SK-N-MC (cell line): ENCODE results near the gene AKAP6.
A peak's percentile ranks its signal among the peaks of the same experiment; 100 is the strongest.
"Not testable (repeated sequence)": the region's sequence is repeated elsewhere in the genome, so short reads cannot be mapped to it uniquely, and the experiment has no call there.

Experiments used
- DNase-seq: peaks from one replicate; pipeline ENCODE4 v3.0.0-alpha.2; 2011; ENCODE audit warnings: low read depth, low spot score
- H3K27ac ChIP-seq: fragments of 200-600 bp; sonication (generic); 2 replicates; pipeline ENCODE4 v1.5.1; 2016; ENCODE audit warnings: mixed run types
- H3K36me3 ChIP-seq: fragments of 200-600 bp; sonication (generic); 2 replicates; pipeline ENCODE4 v1.6.1; 2017; ENCODE audit warnings: antibody characterized with exemption, low read length, mixed read lengths; ENCODE audit not compliant: insufficient read depth
- H3K4me3 ChIP-seq: fragments of 200-600 bp; sonication (generic); 2 replicates; pipeline ENCODE4 v1.5.1; 2016
- H3K9ac ChIP-seq: fragments of 200-600 bp; sonication (generic); 2 replicates; pipeline ENCODE4 v1.8.0; 2017; ENCODE audit warnings: mixed run types, mixed read lengths; ENCODE audit not compliant: insufficient read length
- H3K9me3 ChIP-seq: fragments of 200-600 bp; sonication (generic); 2 replicates; pipeline ENCODE4 v1.6.1; 2017; ENCODE audit warnings: low read depth, mild to moderate bottlenecking, antibody characterized with exemption, low read length, moderate library complexity, mixed read lengths
- EZH2 ChIP-seq: fragments of 200-600 bp; sonication (generic); IDR thresholded peaks from one replicate; pipeline ENCODE4 v1.6.1; 2017; ENCODE audit warnings: antibody characterized with exemption
- FOXP2 ChIP-seq: optimal IDR thresholded peaks from 2 replicates; pipeline ENCODE3; 2011; ENCODE audit warnings: mild to moderate bottlenecking, moderate library complexity; ENCODE audit not compliant: insufficient read depth; ENCODE audit errors: extremely low read length, control extremely low read depth
- POLR2AphosphoS5 ChIP-seq: IDR thresholded peaks from 2 replicates; pipeline ENCODE4 v1.6.1; 2012; ENCODE audit warnings: mild to moderate bottlenecking, low read depth, low read length, borderline replicate concordance

The AKAP6 gene

DNA sequence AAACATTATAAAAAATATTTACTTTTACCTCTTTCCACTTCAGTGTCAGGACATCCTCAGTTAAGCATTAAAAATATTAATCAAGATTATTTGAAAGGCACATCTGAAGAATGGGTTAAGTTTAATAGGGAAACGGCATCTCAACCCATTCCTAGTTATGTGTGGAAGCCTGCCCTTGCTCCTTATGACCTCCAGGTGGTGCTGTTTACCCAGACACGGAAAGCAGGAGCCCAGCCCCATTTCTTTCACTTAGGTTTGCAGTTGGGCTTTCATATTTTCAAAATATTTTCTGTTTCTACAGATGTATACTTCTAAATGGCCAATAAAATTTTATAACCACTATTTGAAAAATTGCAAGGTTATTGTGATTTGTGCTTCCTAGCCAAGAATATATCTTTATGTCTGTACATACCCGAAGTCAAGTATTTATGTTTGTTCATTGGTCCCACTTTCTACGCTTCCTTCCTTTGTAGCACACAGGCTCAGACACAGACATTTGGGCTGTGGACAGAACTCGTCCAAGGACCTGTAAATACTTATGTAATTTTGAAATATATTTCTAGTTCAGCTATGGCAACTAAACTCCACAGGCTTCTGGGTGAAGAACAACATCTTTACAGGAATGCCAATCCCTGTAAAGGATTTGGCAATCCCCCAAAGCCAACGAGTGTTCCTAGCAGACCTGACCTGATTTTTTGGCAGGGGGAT lies 247.1 kb downstream of the AKAP6 start:
- no peak overlapping the region for H3K9ac ChIP-seq
- TF ChIP-seq POLR2AphosphoS5, result no peak
- TF ChIP-seq FOXP2, result no peak
- no peak for TF ChIP-seq EZH2
- no peak overlapping the region for H3K4me3 ChIP-seq
- no peak for DNase-seq
- no peak overlapping the region for H3K27ac ChIP-seq
- H3K36me3 ChIP-seq, result no peaks in the 10 kb centered on the region
- no peaks in the 10 kb centered on the region for H3K9me3 ChIP-seq

DNA sequence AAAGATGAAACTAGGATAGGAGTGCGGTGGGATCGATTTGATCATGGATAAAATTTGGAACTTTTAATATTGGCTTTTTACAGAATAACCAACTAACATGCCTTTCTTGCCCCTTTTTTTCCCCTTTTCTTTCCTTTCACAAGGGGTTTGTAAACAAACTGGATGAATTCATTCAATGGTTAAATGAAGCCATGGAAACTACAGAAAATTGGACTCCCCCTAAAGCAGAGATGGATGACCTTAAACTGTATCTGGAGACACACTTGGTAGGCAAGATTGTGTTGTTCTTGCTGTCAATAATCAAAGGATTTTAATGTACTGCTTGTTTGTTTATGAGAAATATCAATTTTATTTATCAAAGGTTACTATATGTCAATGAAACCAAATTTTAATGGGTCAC lies 247.9 kb downstream of the AKAP6 start:
- no peak overlapping the region for H3K27ac ChIP-seq
- no peak overlapping the region for H3K4me3 ChIP-seq
- no peak overlapping the region for H3K9ac ChIP-seq
- H3K9me3 ChIP-seq, result no peaks in the 10 kb centered on the region
- TF ChIP-seq EZH2, result no peak
- no peak for TF ChIP-seq FOXP2
- DNase-seq, result no peak
- no peaks in the 10 kb centered on the region for H3K36me3 ChIP-seq

DNA sequence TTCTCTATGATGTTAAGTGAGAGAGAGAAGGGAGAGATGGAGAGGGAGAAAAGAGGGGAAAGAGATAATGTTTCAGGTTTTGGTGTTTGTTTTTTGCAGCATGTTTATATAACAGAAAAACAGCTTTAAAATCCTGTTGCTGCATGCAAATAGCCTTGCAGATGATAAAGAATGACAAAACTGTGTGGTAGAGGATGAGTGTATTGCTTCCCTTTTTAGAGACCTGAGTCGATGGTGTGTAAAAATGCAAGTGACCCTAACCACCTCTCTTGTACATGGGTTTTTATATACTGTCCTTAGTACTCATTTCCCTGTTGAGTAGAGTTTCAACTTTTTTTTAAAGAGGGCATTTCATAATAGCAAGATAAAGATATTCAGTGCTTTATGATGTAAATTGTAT lies 249.1 kb downstream of the AKAP6 start:
- Histone ChIP-seq H3K9me3 (no peaks in the 10 kb centered on the region), H3K4me3 (no peak overlapping the region), H3K36me3 (no peaks in the 10 kb centered on the region), H3K27ac (no peak overlapping the region), H3K9ac (no peak overlapping the region)
- TF ChIP-seq FOXP2 (no peak), EZH2 (no peak), POLR2AphosphoS5 (no peak)
- no peak for DNase-seq

DNA sequence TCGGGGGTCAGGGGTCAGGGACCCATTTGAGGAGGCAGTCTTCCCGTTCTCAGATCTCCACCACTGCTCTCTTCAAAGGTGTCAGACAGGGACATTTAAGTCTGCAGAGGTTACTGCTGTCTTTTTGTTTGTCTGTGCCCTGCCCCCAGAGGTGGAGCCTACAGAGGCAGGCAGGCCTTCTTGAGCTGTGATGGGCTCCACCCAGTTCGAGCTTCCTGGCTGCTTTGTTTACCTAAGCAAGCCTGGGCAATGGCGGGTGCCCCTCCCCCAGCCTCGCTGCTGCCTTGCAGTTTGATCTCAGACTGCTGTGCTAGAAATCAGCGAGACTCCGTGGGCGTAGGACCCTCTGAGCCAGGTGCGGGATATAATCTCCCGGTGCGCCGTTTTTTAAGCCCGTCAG lies 254.3 kb downstream of the AKAP6 start:
- not testable (repeated sequence) for H3K27ac ChIP-seq, DNase-seq, H3K9ac ChIP-seq, H3K4me3 ChIP-seq, H3K9me3 ChIP-seq, H3K36me3 ChIP-seq

DNA sequence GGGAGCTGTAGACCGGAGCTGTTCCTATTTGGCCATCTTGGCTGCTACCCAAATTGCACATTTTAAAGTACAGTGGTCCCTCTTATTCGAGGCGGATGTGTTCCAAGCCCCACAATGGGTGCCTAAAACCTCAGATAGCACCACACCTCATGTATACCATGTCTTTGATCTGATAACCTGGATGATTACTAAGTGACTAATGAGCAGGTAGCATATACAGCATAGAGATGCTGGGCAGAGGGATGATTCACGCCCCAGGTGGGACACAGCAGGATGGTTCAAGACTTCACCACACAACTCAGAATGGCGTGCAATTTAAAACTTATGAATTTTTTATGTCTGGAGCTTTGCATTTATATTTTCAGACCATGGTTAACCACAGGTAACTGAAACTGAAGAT lies 255.0 kb downstream of the AKAP6 start:
- DNase-seq, result no peak
- H3K27ac ChIP-seq, result no peak overlapping the region
- H3K4me3 ChIP-seq, result no peak overlapping the region
- no peaks in the 10 kb centered on the region for H3K9me3 ChIP-seq
- TF ChIP-seq FOXP2 (no peak), EZH2 (no peak), POLR2AphosphoS5 (no peak)
- no peak overlapping the region for H3K9ac ChIP-seq
- H3K36me3 ChIP-seq, result no peaks in the 10 kb centered on the region

DNA sequence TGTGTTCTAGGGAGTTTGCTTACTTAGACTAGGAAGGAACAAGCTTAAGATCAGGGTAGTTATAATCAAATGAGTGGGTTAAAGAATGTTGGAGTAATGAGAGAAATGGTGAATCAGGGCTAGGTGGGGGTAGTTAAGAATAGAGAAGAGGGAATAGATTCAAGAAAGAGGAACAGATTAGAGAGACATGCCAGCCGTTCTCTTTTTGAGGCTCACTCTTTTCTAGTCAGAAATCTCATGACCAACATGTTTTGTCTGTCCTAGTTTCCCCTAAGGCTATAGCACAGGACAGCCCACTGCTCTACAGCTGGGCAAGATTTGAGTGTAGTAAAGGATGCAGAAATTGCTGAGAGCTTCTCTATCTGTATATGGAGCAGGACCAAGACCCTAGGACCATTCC lies 258.4 kb downstream of the AKAP6 start:
- no peaks in the 10 kb centered on the region for H3K36me3 ChIP-seq
- no peak overlapping the region for H3K27ac ChIP-seq
- H3K9ac ChIP-seq, result no peak overlapping the region
- H3K9me3 ChIP-seq, result no peaks in the 10 kb centered on the region
- TF ChIP-seq FOXP2 (no peak), POLR2AphosphoS5 (no peak), EZH2 (no peak)
- no peak overlapping the region for H3K4me3 ChIP-seq
- DNase-seq, result no peak

DNA sequence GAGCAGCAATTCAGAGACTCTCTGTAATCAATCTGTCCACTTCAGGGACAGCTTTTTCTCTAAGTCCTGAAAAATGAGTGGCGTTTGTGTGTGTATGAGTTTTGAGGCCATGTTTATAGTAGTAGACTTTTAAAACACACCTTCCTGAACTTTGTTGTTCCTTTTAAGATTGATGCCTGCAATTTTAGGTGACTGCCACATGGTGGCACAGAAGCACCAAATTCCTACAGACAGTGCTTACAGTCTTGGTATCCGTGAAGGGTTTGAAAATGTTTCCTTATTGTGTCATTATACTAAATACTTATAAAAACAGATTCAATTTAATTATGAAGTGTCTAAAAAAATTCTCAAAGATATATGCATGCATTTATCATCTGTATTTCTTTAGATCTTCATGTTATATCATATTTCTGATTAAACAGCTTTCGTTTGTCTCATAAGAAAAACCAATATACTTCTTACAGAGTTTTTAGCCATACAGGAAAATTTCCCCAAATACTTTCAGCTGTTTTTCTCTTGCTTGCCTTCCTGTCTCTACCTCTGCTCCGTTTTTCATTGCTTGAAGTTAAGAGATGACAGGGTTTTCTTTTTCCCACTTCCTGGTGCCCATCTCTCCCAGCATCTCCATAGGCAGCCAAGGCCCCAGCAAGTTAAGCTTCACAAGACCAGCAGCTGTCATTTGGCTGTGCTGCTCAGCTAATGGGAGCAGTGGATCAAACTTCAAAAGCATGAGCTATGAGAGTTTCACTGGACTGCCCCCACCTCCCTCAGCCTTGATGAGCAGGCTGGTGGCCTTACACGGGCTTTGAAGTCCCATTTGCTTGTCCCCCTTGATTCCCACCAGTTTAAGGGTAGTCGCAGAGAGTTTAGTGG lies 259.6 kb downstream of the AKAP6 start:
- Histone ChIP-seq H3K4me3 (no peak overlapping the region), H3K27ac (no peak overlapping the region), H3K9me3 (no peaks in the 10 kb centered on the region), H3K36me3 (no peaks in the 10 kb centered on the region), H3K9ac (no peak overlapping the region)
- DNase-seq, result peak; percentile 16
- no peak for TF ChIP-seq POLR2AphosphoS5
- TF ChIP-seq FOXP2, result no peak
- TF ChIP-seq EZH2, result no peak

DNA sequence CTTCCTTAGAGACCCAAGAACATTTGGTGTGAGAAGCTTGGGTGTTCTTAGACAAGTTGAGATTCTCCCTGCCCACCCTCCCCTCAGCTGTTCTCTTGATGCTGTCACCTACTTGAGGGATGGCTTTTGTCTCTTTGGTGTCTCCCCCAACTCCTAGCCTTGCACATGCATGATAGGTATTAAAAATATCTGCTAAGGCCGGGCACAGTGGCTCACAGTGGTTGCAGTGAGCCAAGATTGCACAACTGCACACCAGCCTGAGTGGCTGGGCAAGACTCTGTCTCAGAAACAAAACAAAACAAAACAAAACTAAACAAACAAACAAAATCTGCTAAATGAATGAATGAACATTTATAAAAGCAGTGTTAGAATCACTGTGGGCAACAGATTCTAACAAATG lies 261.1 kb downstream of the AKAP6 start:
- no peak overlapping the region for H3K4me3 ChIP-seq
- no peak for TF ChIP-seq FOXP2
- TF ChIP-seq POLR2AphosphoS5, result no peak
- no peak for TF ChIP-seq EZH2
- H3K36me3 ChIP-seq, result no peaks in the 10 kb centered on the region
- no peak overlapping the region for H3K27ac ChIP-seq
- H3K9ac ChIP-seq, result no peak overlapping the region
- no peaks in the 10 kb centered on the region for H3K9me3 ChIP-seq
- no peak for DNase-seq

DNA sequence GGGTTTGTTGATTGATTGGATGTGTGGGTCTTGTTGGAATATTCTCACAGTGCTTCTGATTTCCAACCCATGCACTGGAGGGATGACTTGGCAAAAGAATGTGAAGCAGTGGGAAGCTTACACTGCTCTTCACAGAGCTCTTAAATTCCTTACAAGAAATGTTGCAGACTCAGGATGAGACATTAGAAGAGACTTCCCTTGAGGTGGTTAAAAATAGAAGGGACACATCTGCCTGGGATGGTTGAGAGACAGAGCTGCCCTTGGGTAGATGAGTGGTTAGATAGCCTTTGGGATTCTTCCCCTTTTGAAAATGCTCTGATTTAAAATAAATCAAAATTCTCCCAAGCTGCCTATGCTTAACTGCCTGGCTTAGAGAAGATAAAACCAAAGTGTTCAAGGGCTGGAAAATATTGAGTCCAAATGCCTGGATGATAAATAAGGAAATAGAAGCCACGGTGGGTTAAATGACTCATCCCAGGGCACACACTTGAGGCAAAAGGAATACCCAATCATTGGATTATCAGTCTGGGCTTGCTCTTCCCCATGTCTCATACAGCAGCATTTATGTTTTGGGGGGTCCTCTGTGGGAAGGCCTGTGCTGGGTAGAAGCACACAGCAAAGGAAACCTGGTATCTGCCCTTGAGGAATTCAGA lies 264.3 kb downstream of the AKAP6 start:
- H3K9me3 ChIP-seq, result no peaks in the 10 kb centered on the region
- H3K27ac ChIP-seq, result no peak overlapping the region
- DNase-seq, result no peak

More for the DNA sequence above, 264.3 kb downstream of the AKAP6 start:
- Histone ChIP-seq H3K36me3 (no peaks in the 10 kb centered on the region), H3K9ac (no peak overlapping the region), H3K4me3 (no peak overlapping the region)
- no peak for TF ChIP-seq FOXP2
- TF ChIP-seq POLR2AphosphoS5, result no peak
- no peak for TF ChIP-seq EZH2
